Heart right ventricle (tissue), 16 donors: ENCODE data around the gene SPTBN1. TPM values are rescaled to one million over a fixed set of nuclear protein-coding genes. Genes with fewer than 3 reads are reported as not detected.

Source experiments
- ATAC-seq, 8 donors: fragments of 200-7000 bp; cut with Tn5 transposase; one replicate each; pipeline ENCODE4 v1.9.1; 2020; ENCODE audit warnings: mild to moderate bottlenecking in 8 of 8, moderate library complexity in 8 of 8, moderate number of reproducible peaks in 1 of 8
- DNase-seq, 2 donors: peaks; one replicate each; pipeline ENCODE4 v3.0.0-alpha.2; 2020
- H3K27ac ChIP-seq, 10 donors: fragments of 200-600 bp; sonication (generic) in 2 of 10; one replicate each; pipeline versions ENCODE4 v1.5.0 to v1.8.0; 2020 to 2022; ENCODE audit warnings: mild to moderate bottlenecking in 3 of 10
- H3K27me3 ChIP-seq, 7 donors: fragments of 200-600 bp; one replicate each; pipeline ENCODE4 v1.8.0; 2021 to 2022; ENCODE audit warnings: mild to moderate bottlenecking in 2 of 7
- H3K36me3 ChIP-seq, 9 donors: fragments of 200-600 bp; sonication (generic) in 1 of 9; one replicate each; pipeline versions ENCODE4 v1.5.0 to v1.8.0; 2020 to 2022; ENCODE audit warnings: mild to moderate bottlenecking in 2 of 9
- H3K4me1 ChIP-seq, 9 donors: fragments of 200-600 bp; sonication (generic) in 1 of 9; one replicate each; pipeline versions ENCODE4 v1.5.0 to v1.8.0; 2020 to 2022; ENCODE audit warnings: mild to moderate bottlenecking in 4 of 9
- H3K4me3 ChIP-seq, 10 donors: fragments of 200-600 bp; sonication (generic) in 2 of 10; one replicate each; pipeline versions ENCODE4 v1.5.0 to v1.8.0; 2020 to 2022; ENCODE audit warnings: mild to moderate bottlenecking in 7 of 10, moderate library complexity in 2 of 10
- H3K9me3 ChIP-seq, 11 donors: fragments of 200-600 bp in 10 of 11; sonication (generic) in 2 of 11; one replicate each; pipeline versions ENCODE4 v1.5.0 to v1.8.0; 2013 to 2022; ENCODE audit warnings: mild to moderate bottlenecking in 2 of 11, control low read depth in 1 of 11, moderate library complexity in 1 of 11
- WGBS, 2 donors: extraction: QIAGEN DNeasy Blood & Tissue Kit; methylation state at CpG; one replicate each; pipeline ENCODE4 v1.1.7; 2013; ENCODE audit warnings: inconsistent platforms in 1 of 2; 5-methylcytosine and 5-hydroxymethylcytosine counted together
- intact Hi-C, 10 donors: fragments of 100-400 bp; cut with DNase I; formaldehyde crosslinking; loops; one replicate each; pipeline versions ENCODE4 v1.11.1 to v1.14.2; 2022
- polyA plus RNA-seq, 2 donors: library from polyadenylated mRNA; stranded (reverse); fragments of 200-250 nt; gene quantifications; one replicate each; pipeline ENCODE4 v1.2.3, GENCODE V29; 2013
- total RNA-seq, 10 donors: library from RNA; stranded (reverse); fragmentation: NEBNext Ultra II Directional in 3 of 10; extraction: Animal tissue kit (Norgen Biotek cat#: 25700) in 3 of 10; gene quantifications; one replicate each; pipeline versions ENCODE4 v1.2.1 to v1.2.4, GENCODE V29; 2021 to 2023
- TF ChIP-seq, protein P1 (sequence below), 9 donors: fragments of 200-600 bp; sonication (generic) in 2 of 9; IDR thresholded peaks; one replicate each; pipeline versions ENCODE4 v1.5.0 to v1.8.0; 2021 to 2022; ENCODE audit warnings: antibody characterized with exemption in 9 of 9, mild to moderate bottlenecking in 5 of 9, moderate library complexity in 1 of 9
- donor health status: Arrhythmogenic right ventricular cardiomyopathy.
- donor health status: ischemic (EF 13 %, LVEDD 7.1; RV severe dilation, severe dysfunction).
- donor health status: healthy with polysubstance abuse.
- donor health status: DM: no; HTN: yes; CAD: no.
- donor health status: DM: no; HTN: no; CAD: no.
- donor health status: ischemic (EF 25% LVEDD 6.9; RV normal size, moderate dysfunction).
- donor health status: ischemic (EF 25% LVEDD 5.7; RV mildly dilated, moderate dysfunction).
- donor health status: healthy.
- donor health status: DM: yes; HTN: yes; CAD: no.
- donor health status: Ischemic cardiomyopathy.
- donor health status: ischemic (EF 35%, LVEDD 5.7; RV mildly dilated, moderate dysfunction).
- donor health status: nonischemic (EF 11% LVEDD 7.7; RV severe dilation, severe dysfunction).
- donor health status: DM: yes; HTN: yes; CAD: no.
- donor health status: PGD.
- donor health status: ischemic (EF 29% LVEDD 5.4; RV normal size, mild dysfunction).
- donor health status: nonischemic (EF 23%, LVEDD 6.1; RV moderate dilation, normal function).

SPTBN1 gene
- total and polyA plus RNA-seq, 12 donors: 91.1 to 643 (median 494) TPM

DNA sequence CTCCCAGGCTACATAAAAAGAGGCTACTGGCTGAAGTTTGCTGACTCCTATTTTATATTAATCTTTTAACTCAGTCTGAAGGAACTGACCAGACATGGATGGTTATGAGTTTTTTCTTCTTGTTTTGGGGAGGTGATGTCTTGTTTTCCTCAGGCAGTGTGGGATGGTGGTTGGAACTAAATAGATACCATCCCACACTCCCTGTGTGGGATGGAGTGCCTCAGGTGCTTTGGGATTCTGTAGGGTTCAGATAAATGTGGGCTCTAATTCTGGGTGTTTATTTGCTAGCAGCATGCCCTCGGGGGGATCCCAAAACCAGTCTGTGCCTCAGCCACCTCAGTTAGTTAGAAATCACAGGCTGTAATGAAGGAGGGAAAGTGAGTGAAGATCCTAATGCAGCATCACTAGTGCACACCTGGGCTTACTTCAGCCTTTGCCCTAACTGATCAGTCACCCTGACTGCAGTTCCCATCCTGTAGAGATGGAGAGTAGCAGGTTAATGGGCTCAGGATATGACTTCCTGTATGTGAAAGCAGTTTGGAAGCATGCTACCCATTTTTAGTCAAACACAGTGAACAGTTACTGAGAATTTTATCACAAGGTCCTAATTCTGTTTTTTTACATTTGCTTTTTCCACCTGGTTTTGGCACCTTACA, 132.2 kb downstream of the SPTBN1 start:
- Histone ChIP-seq H3K4me1 (peaks cover 36 to 100% (median 93%) of the 10 kb centered on the region in 9 donors), H3K27ac (peak overlapping the region in 9 of 10 donors; percentile 20 to 89 (median 75)), H3K36me3 (peaks cover 0 to 23% (median 0%) of the 10 kb centered on the region in 9 donors), H3K9me3 (no peaks in the 10 kb centered on the region), H3K4me3 (no peak overlapping the region), H3K27me3 (no peaks in the 10 kb centered on the region)
- intact Hi-C loops: no loop called here
- peak in 3 of 8 donors; percentile 22 to 34 (median 23) for ATAC-seq
- TF ChIP-seq, protein P1, sequence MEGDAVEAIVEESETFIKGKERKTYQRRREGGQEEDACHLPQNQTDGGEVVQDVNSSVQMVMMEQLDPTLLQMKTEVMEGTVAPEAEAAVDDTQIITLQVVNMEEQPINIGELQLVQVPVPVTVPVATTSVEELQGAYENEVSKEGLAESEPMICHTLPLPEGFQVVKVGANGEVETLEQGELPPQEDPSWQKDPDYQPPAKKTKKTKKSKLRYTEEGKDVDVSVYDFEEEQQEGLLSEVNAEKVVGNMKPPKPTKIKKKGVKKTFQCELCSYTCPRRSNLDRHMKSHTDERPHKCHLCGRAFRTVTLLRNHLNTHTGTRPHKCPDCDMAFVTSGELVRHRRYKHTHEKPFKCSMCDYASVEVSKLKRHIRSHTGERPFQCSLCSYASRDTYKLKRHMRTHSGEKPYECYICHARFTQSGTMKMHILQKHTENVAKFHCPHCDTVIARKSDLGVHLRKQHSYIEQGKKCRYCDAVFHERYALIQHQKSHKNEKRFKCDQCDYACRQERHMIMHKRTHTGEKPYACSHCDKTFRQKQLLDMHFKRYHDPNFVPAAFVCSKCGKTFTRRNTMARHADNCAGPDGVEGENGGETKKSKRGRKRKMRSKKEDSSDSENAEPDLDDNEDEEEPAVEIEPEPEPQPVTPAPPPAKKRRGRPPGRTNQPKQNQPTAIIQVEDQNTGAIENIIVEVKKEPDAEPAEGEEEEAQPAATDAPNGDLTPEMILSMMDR (IDR thresholded peaks at IDR 0.05): no peak
- 49 to 57% methylated on average over 1 of the region's 1 CpG for WGBS, 2 donors
- DNase-seq: no peak

DNA sequence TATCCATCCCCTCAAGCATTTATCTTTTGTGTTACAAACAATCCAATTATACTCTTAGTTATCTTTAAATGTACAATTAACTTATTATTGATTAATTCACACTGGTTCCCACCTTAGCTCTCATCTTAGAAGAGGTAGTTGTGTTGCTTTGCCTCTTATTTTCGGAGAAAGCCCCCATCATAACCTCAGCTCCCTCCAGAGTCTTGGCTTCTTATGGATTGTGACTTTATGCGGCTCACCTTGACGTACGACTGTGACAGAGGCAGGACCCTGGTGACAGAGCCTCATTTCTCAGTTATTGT, 132.9 kb downstream of the SPTBN1 start:
- WGBS, 2 donors: 59 to 63% methylated on average over 4 of the region's 4 CpGs
- intact Hi-C loops: no loop called here
- peak in 1 of 8 donors; percentile 12 for ATAC-seq
- H3K36me3 ChIP-seq: peaks cover 0 to 27% (median 0%) of the 10 kb centered on the region in 9 donors
- TF ChIP-seq, protein P1 (IDR thresholded peaks at IDR 0.05): no peak
- no peaks in the 10 kb centered on the region for H3K9me3 ChIP-seq
- peaks cover 36 to 100% (median 87%) of the 10 kb centered on the region in 9 donors for H3K4me1 ChIP-seq
- H3K4me3 ChIP-seq: peak overlapping the region in 1 of 10 donors; percentile 11
- H3K27me3 ChIP-seq: no peaks in the 10 kb centered on the region
- H3K27ac ChIP-seq: peak overlapping the region in 9 of 10 donors; percentile 60 to 89 (median 75)
- DNase-seq: no peak

DNA sequence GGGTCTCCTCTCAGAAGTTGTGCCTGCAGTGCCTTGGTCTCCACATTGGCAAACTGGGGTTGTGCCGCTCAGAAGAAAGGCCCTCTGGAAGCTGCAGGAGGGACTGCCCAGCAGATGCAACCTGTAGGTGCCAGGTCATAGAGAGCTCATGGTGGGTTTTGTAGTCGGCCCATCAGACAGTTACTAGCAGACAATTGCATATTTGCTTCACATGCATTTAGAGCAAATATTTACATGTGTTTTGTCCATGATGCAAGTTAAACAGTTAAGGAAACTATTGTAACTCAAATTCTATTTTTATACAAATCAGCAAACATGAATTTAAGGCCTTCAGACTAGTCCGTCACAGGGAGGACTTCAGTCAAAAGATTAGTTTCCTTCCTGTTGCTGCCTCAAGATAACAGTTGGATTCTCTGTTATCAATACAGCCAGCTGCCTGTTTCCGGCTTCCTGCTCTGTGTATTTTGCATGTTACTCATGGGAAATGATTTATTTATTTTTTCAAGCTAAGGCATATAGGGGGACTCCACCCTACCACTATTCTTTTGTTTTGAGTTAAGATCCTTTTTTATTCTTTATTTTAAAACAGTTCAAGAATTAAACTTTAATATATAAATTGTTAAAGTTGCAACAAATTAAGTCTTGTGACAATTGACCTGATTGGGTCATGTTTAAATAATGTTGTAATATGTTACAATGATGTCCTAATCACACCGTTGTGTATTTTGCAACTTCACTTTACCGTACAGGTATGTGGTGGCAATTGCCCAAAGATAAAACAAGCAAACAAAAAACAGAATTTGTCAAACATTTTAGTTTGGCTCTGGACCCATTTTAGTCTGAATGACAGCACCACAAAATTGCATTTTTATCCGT, 133.5 kb downstream of the SPTBN1 start:
- Histone ChIP-seq H3K4me1 (peaks cover 33 to 99% (median 85%) of the 10 kb centered on the region in 9 donors), H3K27ac (peak overlapping the region in 9 of 10 donors; percentile 60 to 89 (median 75)), H3K36me3 (peaks cover 0 to 33% (median 0%) of the 10 kb centered on the region in 9 donors), H3K9me3 (no peaks in the 10 kb centered on the region), H3K27me3 (no peaks in the 10 kb centered on the region), H3K4me3 (peak overlapping the region in 1 of 10 donors; percentile 11)
- intact Hi-C loops: no loop called here
- peak; percentile 66 to 89 (median 76) for ATAC-seq
- peak in 1 of 2 donors; percentile 64 for DNase-seq
- TF ChIP-seq, protein P1 (IDR thresholded peaks at IDR 0.05): no peak
- 26 to 34% methylated on average over 7 of the region's 7 CpGs for WGBS, 2 donors
